Liver (tissue), 3 donors: ENCODE measurements around the gene SPTLC2.

ENCODE experiments used
- NR2F2 ChIP-seq: IDR thresholded peaks from 2 replicates; pipeline ENCODE4 v1.6.1; 2016; ENCODE audit warnings: antibody characterized with exemption
- TF ChIP-seq, protein P1 (sequence below): fragments of 150-350 bp; IDR thresholded peaks from 2 replicates; pipeline ENCODE4 v1.5.1; 2017; ENCODE audit warnings: improper control_type of control experiment, low read depth, low read length; ENCODE audit not compliant: missing input control
- donor health status: healthy.
- donor health status: healthy.

- TF ChIP-seq, protein P1, sequence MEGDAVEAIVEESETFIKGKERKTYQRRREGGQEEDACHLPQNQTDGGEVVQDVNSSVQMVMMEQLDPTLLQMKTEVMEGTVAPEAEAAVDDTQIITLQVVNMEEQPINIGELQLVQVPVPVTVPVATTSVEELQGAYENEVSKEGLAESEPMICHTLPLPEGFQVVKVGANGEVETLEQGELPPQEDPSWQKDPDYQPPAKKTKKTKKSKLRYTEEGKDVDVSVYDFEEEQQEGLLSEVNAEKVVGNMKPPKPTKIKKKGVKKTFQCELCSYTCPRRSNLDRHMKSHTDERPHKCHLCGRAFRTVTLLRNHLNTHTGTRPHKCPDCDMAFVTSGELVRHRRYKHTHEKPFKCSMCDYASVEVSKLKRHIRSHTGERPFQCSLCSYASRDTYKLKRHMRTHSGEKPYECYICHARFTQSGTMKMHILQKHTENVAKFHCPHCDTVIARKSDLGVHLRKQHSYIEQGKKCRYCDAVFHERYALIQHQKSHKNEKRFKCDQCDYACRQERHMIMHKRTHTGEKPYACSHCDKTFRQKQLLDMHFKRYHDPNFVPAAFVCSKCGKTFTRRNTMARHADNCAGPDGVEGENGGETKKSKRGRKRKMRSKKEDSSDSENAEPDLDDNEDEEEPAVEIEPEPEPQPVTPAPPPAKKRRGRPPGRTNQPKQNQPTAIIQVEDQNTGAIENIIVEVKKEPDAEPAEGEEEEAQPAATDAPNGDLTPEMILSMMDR: no peak
- no peak for TF ChIP-seq NR2F2
Observed at GRCh38 chr14:77475432-77476115, 140.9 kb downstream of the SPTLC2 start.
